Left ventricle myocardium inferior (tissue), 1 donor: Measurements from ENCODE around the gene COA1. TPM values are rescaled to one million over a fixed set of nuclear protein-coding genes. Genes with fewer than 3 reads are reported as not detected.
"Not testable (repeated sequence)": the region's sequence is repeated elsewhere in the genome, so short reads cannot be mapped to it uniquely, and the experiment has no call there.

ENCODE experiments used
- DNase-seq: peaks from one replicate; pipeline ENCODE4 v3.0.0-alpha.2; 2020
- H3K27ac ChIP-seq: fragments of 200-600 bp; replicated peaks from 2 replicates; pipeline ENCODE4 v1.8.0; 2021
- H3K27me3 ChIP-seq: fragments of 200-600 bp; 2 replicates; pipeline ENCODE4 v1.8.0; 2021; ENCODE audit warnings: low read depth
- H3K36me3 ChIP-seq: fragments of 200-600 bp; 2 replicates; pipeline ENCODE4 v1.8.0; 2021
- H3K4me1 ChIP-seq: fragments of 200-600 bp; 2 replicates; pipeline ENCODE4 v1.8.0; 2021
- H3K4me3 ChIP-seq: fragments of 200-600 bp; 2 replicates; pipeline ENCODE4 v1.8.0; 2021; ENCODE audit warnings: mild to moderate bottlenecking, moderate library complexity
- H3K9me3 ChIP-seq: fragments of 200-600 bp; replicated peaks from 2 replicates; pipeline ENCODE4 v1.8.0; 2021
- intact Hi-C: fragments of 100-400 bp; cut with micrococcal nuclease; formaldehyde crosslinking; loops from one replicate; pipeline ENCODE4 v1.11.0; 2022
- total RNA-seq: library from RNA; stranded (reverse); fragmentation: NEBNext Ultra II Directional; extraction: Animal tissue kit (Norgen Biotek cat#: 25700); gene quantifications from one replicate; pipeline ENCODE4 v1.2.1, GENCODE V29; 2021
- TF ChIP-seq, protein P1 (sequence below): fragments of 200-600 bp; IDR thresholded peaks from 2 replicates; pipeline ENCODE4 v1.8.0; 2021; ENCODE audit warnings: antibody characterized with exemption, mild to moderate bottlenecking, borderline replicate concordance
- donor health status: DM: no; HTN: yes; CAD: no; lungs with severe emphysema.

Gene COA1
- total RNA-seq, 1 donor from 2014 or later, result 76.5 TPM

DNA sequence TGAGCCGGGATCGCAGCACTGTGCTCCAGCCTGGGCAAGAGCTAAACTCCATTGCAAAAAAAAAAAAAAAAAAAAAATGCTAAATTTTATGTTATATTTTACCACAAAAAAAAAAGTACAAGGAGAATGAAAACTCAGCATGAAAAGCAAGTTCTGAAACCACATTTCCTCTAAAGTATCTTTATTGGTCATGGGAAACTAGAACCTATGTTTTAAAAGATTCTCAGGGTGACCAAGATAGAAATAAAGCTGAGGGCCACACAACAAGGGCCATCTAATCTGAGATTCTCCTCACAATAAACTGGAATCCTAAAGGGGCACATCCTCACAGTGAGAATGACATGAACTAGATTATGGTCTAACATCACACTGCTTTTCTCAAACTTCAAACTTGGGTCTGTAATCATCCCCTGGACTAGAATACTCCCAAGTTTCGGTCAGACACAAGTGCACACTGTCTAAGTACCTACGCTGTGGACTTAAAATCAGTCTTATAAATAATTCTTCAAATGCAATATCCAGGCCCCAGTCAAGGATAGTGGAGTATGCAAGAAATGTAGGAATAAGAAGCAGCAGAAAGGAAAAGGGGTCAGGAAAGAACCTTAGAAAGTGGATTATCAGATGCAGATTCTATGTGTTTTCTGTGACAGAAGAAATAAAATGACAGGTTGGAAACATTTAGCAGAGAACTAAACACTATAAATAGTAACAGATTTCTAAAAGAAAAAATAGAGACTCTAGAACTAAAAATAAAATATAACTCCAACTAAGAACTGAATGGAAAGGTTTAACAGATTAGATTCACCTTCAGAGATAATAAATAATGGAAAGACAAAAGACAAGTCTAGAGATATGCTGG, 49.9 kb downstream of the COA1 start:
- Histone ChIP-seq H3K27me3 (no peaks in the 10 kb centered on the region), H3K9me3 (no peaks in the 10 kb centered on the region), H3K4me3 (peak overlapping the region; percentile 1), H3K27ac (peak overlapping the region; percentile 64), H3K4me1 (peaks cover 50% of the 10 kb centered on the region), H3K36me3 (no peaks in the 10 kb centered on the region)
- TF ChIP-seq, protein P1, sequence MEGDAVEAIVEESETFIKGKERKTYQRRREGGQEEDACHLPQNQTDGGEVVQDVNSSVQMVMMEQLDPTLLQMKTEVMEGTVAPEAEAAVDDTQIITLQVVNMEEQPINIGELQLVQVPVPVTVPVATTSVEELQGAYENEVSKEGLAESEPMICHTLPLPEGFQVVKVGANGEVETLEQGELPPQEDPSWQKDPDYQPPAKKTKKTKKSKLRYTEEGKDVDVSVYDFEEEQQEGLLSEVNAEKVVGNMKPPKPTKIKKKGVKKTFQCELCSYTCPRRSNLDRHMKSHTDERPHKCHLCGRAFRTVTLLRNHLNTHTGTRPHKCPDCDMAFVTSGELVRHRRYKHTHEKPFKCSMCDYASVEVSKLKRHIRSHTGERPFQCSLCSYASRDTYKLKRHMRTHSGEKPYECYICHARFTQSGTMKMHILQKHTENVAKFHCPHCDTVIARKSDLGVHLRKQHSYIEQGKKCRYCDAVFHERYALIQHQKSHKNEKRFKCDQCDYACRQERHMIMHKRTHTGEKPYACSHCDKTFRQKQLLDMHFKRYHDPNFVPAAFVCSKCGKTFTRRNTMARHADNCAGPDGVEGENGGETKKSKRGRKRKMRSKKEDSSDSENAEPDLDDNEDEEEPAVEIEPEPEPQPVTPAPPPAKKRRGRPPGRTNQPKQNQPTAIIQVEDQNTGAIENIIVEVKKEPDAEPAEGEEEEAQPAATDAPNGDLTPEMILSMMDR, result no peak
- intact Hi-C loops, result no loop called here
- DNase-seq, result no peak

DNA sequence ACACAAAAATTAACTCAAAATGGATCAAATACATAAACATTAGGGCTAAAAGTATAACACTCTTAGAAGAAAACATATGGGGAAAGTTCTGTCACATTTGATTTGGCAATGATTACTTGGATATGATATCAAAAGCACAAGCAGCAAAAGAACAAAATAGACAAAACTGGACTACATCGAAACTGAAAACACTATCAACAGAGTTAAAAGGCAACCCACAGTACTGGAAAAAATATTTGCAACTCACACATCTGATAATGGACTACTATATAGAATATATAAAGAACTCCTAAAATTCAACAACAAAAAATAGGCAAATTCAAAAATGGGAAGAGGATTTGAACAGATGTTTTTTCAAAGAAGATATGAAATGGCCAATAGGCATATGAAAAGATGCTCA, 51.0 kb downstream of the COA1 start:
- no peak overlapping the region for H3K27ac ChIP-seq
- no peak overlapping the region for H3K4me3 ChIP-seq
- TF ChIP-seq, protein P1, result no peak
- DNase-seq, result no peak
- H3K4me1 ChIP-seq, result peaks cover 54% of the 10 kb centered on the region
- H3K27me3 ChIP-seq, result no peaks in the 10 kb centered on the region
- no peaks in the 10 kb centered on the region for H3K36me3 ChIP-seq
- intact Hi-C loops, result no loop called here
- H3K9me3 ChIP-seq, result no peaks in the 10 kb centered on the region

DNA sequence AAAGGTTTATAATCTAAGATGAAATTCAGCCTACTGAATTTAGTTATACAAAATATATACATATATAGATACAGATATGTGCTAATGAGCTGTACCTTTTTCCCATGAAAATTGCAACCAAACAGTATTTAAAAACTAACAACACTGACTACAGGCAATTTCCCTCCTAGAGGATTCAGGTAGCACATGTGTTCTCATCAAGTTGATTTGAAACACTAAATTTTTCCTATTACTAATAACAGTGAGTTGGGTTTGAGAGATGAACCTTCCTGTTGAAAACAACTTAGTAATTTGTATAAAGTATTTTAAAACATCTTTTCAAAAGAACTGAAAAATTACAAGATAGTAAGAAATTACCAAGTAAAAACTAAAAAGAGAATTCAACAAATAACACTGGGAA, 51.5 kb downstream of the COA1 start:
- Histone ChIP-seq H3K4me3 (no peak overlapping the region), H3K36me3 (no peaks in the 10 kb centered on the region), H3K27me3 (no peaks in the 10 kb centered on the region), H3K4me1 (peaks cover 50% of the 10 kb centered on the region), H3K9me3 (no peaks in the 10 kb centered on the region), H3K27ac (no peak overlapping the region)
- DNase-seq, result no peak
- TF ChIP-seq, protein P1, result no peak
- intact Hi-C loops, result no loop called here

DNA sequence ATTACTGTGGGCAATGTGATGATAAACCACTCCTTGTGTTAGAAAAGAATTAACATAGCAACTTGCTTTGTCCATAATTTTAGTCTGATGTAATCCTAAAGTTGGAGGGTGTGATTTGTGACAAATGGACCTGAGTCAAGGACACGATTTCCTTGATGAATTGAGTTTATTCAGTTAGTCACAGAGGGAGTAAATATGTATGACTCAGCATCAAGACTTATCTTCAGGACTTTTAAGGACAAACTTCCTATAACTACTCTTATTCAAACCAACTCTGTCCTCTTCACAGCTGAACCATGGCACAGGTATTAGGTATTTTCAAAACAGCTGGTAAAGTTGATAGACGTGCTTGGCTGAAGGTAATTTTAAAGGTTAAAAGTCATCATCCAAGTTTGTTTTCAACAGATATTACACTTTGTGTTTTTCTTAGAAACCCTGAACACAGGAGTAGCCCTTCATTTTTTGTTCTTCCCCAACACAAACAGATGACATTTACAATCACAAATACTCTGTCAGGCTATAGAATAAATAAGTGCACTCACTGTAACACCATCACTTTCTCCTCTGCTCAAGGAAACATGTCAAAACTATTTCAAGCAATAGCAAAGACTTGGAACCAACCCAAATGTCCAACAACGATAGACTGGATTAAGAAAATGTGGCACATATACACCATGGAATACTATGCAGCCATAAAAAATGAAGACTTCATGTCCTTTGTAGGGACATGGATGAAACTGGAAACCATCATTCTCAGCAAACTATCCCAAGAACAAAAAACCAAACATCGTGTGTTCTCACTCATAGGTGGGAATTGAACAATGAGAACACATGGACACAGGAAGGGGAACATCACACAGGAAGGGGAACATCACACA, 54.5 kb downstream of the COA1 start:
- DNase-seq, result no peak
- peaks cover 11% of the 10 kb centered on the region for H3K9me3 ChIP-seq
- no peak overlapping the region for H3K27ac ChIP-seq
- H3K36me3 ChIP-seq, result no peaks in the 10 kb centered on the region
- H3K27me3 ChIP-seq, result no peaks in the 10 kb centered on the region
- intact Hi-C loops, result no loop called here
- TF ChIP-seq, protein P1, result no peak
- H3K4me1 ChIP-seq, result peaks cover 38% of the 10 kb centered on the region
- no peak overlapping the region for H3K4me3 ChIP-seq

DNA sequence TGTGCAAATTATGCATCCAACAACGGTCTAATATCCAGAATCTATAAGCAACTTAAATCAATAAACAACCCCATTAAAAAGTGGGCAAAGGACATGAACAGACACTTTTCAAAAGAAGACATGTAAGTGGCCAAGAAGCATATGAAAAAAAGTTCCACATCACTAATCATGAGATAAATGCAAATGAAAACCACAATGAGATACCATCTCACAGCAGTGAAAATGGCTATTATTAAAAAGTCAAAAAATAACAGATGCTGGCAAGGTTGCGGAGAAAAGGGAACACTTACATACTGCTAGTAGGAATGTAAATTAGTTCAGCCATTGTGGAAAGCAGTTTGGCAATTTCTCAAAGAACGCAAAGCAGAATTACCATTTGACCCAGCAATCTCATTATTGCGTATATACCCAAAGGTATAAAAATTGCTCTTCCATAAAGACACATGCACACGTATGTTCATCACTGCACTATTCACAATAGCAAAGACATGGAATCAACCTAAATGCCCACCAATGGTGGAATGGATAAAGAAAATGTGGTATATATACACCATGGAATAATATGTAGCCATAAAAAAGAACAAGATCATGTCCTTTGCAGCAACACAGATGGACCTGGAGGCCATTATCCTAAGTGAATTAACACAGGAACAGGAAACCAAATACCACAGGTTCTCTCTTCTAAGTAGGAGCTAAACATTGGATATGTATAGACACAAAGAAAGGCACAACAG, 55.9 kb downstream of the COA1 start:
- intact Hi-C loops, H3K27me3 ChIP-seq, H3K27ac ChIP-seq: not testable (repeated sequence)

More for the DNA sequence above, 55.9 kb downstream of the COA1 start:
- not testable (repeated sequence) for DNase-seq, H3K4me3 ChIP-seq, H3K36me3 ChIP-seq
- Histone ChIP-seq H3K4me1 (peaks cover 29% of the 10 kb centered on the region), H3K9me3 (peaks cover 11% of the 10 kb centered on the region)
